ENCODE data around the gene CPXM2. TPM values are rescaled to one million over a fixed set of nuclear protein-coding genes. Genes with fewer than 3 reads are reported as not detected.

The CPXM2 gene
- total and polyA plus RNA-seq, 9 of the 15 experiments (the other 6 are each of a cell fraction or from before 2014, with no cell fraction given): not detected

DNA sequence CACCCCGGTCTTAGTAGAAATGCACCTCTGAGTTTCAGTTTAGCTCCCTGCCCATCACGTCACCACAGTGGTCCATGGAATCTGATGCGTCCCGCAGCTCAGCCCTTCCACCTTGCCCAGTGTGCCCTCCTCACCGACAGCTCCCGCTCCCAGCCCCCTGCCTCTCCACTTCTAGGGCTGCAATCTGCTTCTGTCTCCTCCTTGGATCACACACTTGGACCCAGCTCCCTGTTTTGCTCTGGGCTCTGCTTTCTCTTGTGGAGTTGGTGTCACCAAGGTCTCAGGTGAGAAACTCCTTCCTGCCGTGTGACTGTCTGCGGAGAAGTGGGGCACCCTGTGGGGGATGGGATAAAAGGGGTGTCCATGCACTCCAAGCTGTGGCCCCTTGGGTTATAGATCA, 187.5 kb downstream of the CPXM2 start:
- WGBS (ENCODE audit: insufficient coverage, low coverage, missing lambda C conversion rate): 2% methylated on average over 7 of the region's 8 CpGs
- BruUV-seq (replicated peaks): no TSS peak
- H2AFZ ChIP-seq (ENCODE audit: low read depth, low read length): no peak overlapping the region
- H3K4me2 ChIP-seq (ENCODE audit: insufficient read depth, low read length): no peak overlapping the region
- H3K79me2 ChIP-seq (ENCODE audit: control insufficient read depth, insufficient read depth, low read length): no peaks in the 10 kb centered on the region
- POLR2A ChIA-PET: no interaction called here
- no peak for FAIRE-seq
- intact Hi-C loops (cut with micrococcal nuclease) (no loop called here), in situ Hi-C loops (cut with MboI) (no loop called here)
- TF ChIP-seq, protein P1, sequence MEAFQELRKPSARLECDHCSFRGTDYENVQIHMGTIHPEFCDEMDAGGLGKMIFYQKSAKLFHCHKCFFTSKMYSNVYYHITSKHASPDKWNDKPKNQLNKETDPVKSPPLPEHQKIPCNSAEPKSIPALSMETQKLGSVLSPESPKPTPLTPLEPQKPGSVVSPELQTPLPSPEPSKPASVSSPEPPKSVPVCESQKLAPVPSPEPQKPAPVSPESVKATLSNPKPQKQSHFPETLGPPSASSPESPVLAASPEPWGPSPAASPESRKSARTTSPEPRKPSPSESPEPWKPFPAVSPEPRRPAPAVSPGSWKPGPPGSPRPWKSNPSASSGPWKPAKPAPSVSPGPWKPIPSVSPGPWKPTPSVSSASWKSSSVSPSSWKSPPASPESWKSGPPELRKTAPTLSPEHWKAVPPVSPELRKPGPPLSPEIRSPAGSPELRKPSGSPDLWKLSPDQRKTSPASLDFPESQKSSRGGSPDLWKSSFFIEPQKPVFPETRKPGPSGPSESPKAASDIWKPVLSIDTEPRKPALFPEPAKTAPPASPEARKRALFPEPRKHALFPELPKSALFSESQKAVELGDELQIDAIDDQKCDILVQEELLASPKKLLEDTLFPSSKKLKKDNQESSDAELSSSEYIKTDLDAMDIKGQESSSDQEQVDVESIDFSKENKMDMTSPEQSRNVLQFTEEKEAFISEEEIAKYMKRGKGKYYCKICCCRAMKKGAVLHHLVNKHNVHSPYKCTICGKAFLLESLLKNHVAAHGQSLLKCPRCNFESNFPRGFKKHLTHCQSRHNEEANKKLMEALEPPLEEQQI (IDR thresholded peaks at IDR 0.05): no peak
- TF ChIP-seq, protein P2, sequence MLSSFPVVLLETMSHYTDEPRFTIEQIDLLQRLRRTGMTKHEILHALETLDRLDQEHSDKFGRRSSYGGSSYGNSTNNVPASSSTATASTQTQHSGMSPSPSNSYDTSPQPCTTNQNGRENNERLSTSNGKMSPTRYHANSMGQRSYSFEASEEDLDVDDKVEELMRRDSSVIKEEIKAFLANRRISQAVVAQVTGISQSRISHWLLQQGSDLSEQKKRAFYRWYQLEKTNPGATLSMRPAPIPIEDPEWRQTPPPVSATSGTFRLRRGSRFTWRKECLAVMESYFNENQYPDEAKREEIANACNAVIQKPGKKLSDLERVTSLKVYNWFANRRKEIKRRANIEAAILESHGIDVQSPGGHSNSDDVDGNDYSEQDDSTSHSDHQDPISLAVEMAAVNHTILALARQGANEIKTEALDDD (IDR thresholded peaks at IDR 0.05): no peak
- TF ChIP-seq TGIF2 (CRISPR knock-in tag; IDR thresholded peaks at IDR 0.05) (no peak), KDM5B (IDR thresholded peaks at IDR 0.05; ENCODE audit: insufficient replicate concordance, low read depth, low read length) (no peak), TRIM28 (IDR thresholded peaks at IDR 0.05) (no peak), NONO (IDR thresholded peaks at IDR 0.05; ENCODE audit: low read depth in 2 of 2, low read length in 1 of 2) (no peak)
- H3K27ac ChIP-seq (ENCODE audit: extremely low read depth, low read depth, low read length): no peak overlapping the region
- H3K9me1 ChIP-seq (ENCODE audit: control insufficient read depth, insufficient read depth, low read length): no peaks in the 10 kb centered on the region
- H3K4me1 ChIP-seq (replicated peaks in 1 of 2; ENCODE audit: control insufficient read depth in 2 of 2, insufficient read depth in 2 of 2, low read length in 2 of 2): no peaks in the 10 kb centered on the region; a peak in 1 of 5 replicates
- no peaks in the 10 kb centered on the region for H3K27me3 ChIP-seq (ENCODE audit: control insufficient read depth in 2 of 2, insufficient read depth in 2 of 2, low read length in 2 of 2)
- H4K20me1 ChIP-seq (replicated peaks; ENCODE audit: control insufficient read depth, insufficient read depth, low read length): no peaks in the 10 kb centered on the region
- CTCF ChIA-PET (ENCODE audit: low intra/inter-chr PET ratio): no interaction called here
- ATAC-seq: no peak
- DNase-seq (ENCODE audit: extremely low read depth in 1 of 4, low spot score in 3 of 4): no peak
- no peak overlapping the region for H3K9ac ChIP-seq (ENCODE audit: insufficient read depth in 1 of 2, low read depth in 2 of 2, low read length in 2 of 2)
- H3K4me3 ChIP-seq: no peak overlapping the region
- no peaks in the 10 kb centered on the region for H3K9me3 ChIP-seq (replicated peaks; ENCODE audit: control insufficient read depth, insufficient read depth, low read depth, low read length)
- H3K36me3 ChIP-seq (ENCODE audit: control insufficient read depth, insufficient read depth, low read length): no peaks in the 10 kb centered on the region

Data from K562 (cell line).